GM23248 (cell line): ENCODE measurements around the gene ATAD5. TPM values are rescaled to one million over a fixed set of nuclear protein-coding genes. Genes with fewer than 3 reads are reported as not detected.
A peak's percentile ranks its signal among the peaks of the same experiment; 100 is the strongest.

Source experiments
- DNase-seq: peaks from one replicate; pipeline ENCODE4 v3.0.0-alpha.2; 2015
- H2AFZ ChIP-seq: fragments of 200-600 bp; sonication (generic); 2 replicates; pipeline ENCODE4 v1.6.1; 2016; ENCODE audit warnings: antibody characterized with exemption
- H3F3A ChIP-seq: fragments of 200-600 bp; sonication (generic); 2 replicates; pipeline ENCODE4 v1.6.1; 2016; ENCODE audit warnings: mild to moderate bottlenecking, antibody characterized with exemption, mixed run types; ENCODE audit not compliant: insufficient read depth
- H3K27ac ChIP-seq: fragments of 200-600 bp; sonication (generic); 2 replicates; pipeline ENCODE4 v1.5.1; 2016; ENCODE audit warnings: mild to moderate bottlenecking
- H3K27me3 ChIP-seq: fragments of 200-600 bp; sonication (generic); replicated peaks from 2 replicates; pipeline ENCODE4 v1.6.1; 2016; ENCODE audit warnings: mild to moderate bottlenecking; ENCODE audit not compliant: insufficient read depth
- H3K36me3 ChIP-seq: fragments of 200-600 bp; sonication (generic); 2 replicates; pipeline ENCODE4 v1.6.1; 2016; ENCODE audit warnings: low read depth, mild to moderate bottlenecking
- H3K4me1 ChIP-seq: fragments of 200-600 bp; sonication (generic); 2 replicates; pipeline ENCODE4 v1.6.1; 2016; ENCODE audit warnings: mild to moderate bottlenecking; ENCODE audit not compliant: insufficient read depth
- H3K4me2 ChIP-seq: fragments of 200-600 bp; sonication (generic); one replicate; pipeline ENCODE4 v1.6.1; 2016; ENCODE audit warnings: mild to moderate bottlenecking; ENCODE audit not compliant: unreplicated experiment
- H3K4me3 ChIP-seq: fragments of 200-600 bp; sonication (generic); 2 replicates; pipeline ENCODE4 v1.5.1; 2016; ENCODE audit warnings: mild to moderate bottlenecking
- H3K79me2 ChIP-seq: fragments of 200-600 bp; sonication (generic); 2 replicates; pipeline ENCODE4 v1.6.1; 2016; ENCODE audit warnings: mild to moderate bottlenecking; ENCODE audit not compliant: insufficient read depth
- H3K9ac ChIP-seq: fragments of 200-600 bp; sonication (generic); 2 replicates; pipeline ENCODE4 v1.6.1; 2016; ENCODE audit warnings: mild to moderate bottlenecking
- H3K9me2 ChIP-seq: fragments of 200-600 bp; sonication (generic); 2 replicates; pipeline ENCODE4 v1.6.1; 2016; ENCODE audit warnings: mixed run types, mild to moderate bottlenecking, moderate library complexity; ENCODE audit not compliant: insufficient read depth
- H3K9me3 ChIP-seq: fragments of 200-600 bp; sonication (generic); one replicate; pipeline ENCODE4 v1.6.1; 2017; ENCODE audit warnings: low read depth
- H4K20me1 ChIP-seq: fragments of 200-600 bp; sonication (generic); 2 replicates; pipeline ENCODE4 v1.6.0; 2016; ENCODE audit not compliant: insufficient read depth
- EZH2 ChIP-seq: fragments of 200-600 bp; sonication (generic); IDR thresholded peaks from 2 replicates; pipeline ENCODE4 v1.6.1; 2018; ENCODE audit warnings: antibody characterized with exemption, mild to moderate bottlenecking; ENCODE audit not compliant: insufficient read depth, poor library complexity, severe bottlenecking
- EZH2phosphoT487 ChIP-seq: fragments of 200-600 bp; sonication (generic); IDR thresholded peaks from 2 replicates; pipeline ENCODE4 v1.6.1; 2018; ENCODE audit warnings: antibody characterized with exemption, moderate library complexity, mild to moderate bottlenecking, low read depth; ENCODE audit not compliant: insufficient read depth
- WGBS, 2 experiments: methylation state at CpG; one replicate each; pipeline ENCODE4 v1.1.6; 2015 to 2017; ENCODE audit warnings: low lambda C conversion rate in 2 of 2, low coverage in 1 of 2; ENCODE audit errors: missing lambda C conversion rate in 2 of 2; 5-methylcytosine and 5-hydroxymethylcytosine counted together
- in situ Hi-C: fragments of 300-500 bp; cut with MboI; formaldehyde crosslinking; loops from 2 replicates; pipeline ENCODE4 v1.15.0; 2020
- polyA plus RNA-seq: library from polyadenylated mRNA; unstranded; fragments of >200 nt; fragmentation: Nextera tagmentation; extraction: Ambion mirVana; gene quantifications from 2 replicates; pipeline ENCODE4 v1.2.1, GENCODE V29; 2016
- total RNA-seq: library from RNA; depleted of rRNA; stranded (reverse); fragments of >200 nt; shearing (Covaris generic); gene quantifications from 2 replicates; pipeline ENCODE4 v1.2.3, GENCODE V29; 2014; rRNA removed

The ATAD5 gene, protein sequence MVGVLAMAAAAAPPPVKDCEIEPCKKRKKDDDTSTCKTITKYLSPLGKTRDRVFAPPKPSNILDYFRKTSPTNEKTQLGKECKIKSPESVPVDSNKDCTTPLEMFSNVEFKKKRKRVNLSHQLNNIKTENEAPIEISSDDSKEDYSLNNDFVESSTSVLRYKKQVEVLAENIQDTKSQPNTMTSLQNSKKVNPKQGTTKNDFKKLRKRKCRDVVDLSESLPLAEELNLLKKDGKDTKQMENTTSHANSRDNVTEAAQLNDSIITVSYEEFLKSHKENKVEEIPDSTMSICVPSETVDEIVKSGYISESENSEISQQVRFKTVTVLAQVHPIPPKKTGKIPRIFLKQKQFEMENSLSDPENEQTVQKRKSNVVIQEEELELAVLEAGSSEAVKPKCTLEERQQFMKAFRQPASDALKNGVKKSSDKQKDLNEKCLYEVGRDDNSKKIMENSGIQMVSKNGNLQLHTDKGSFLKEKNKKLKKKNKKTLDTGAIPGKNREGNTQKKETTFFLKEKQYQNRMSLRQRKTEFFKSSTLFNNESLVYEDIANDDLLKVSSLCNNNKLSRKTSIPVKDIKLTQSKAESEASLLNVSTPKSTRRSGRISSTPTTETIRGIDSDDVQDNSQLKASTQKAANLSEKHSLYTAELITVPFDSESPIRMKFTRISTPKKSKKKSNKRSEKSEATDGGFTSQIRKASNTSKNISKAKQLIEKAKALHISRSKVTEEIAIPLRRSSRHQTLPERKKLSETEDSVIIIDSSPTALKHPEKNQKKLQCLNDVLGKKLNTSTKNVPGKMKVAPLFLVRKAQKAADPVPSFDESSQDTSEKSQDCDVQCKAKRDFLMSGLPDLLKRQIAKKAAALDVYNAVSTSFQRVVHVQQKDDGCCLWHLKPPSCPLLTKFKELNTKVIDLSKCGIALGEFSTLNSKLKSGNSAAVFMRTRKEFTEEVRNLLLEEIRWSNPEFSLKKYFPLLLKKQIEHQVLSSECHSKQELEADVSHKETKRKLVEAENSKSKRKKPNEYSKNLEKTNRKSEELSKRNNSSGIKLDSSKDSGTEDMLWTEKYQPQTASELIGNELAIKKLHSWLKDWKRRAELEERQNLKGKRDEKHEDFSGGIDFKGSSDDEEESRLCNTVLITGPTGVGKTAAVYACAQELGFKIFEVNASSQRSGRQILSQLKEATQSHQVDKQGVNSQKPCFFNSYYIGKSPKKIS (N-terminal part only)
- total RNA-seq (0.89 and 1.1 TPM in 2 replicates), polyA plus RNA-seq (1.4 and 1.8 TPM in 2 replicates)

DNA sequence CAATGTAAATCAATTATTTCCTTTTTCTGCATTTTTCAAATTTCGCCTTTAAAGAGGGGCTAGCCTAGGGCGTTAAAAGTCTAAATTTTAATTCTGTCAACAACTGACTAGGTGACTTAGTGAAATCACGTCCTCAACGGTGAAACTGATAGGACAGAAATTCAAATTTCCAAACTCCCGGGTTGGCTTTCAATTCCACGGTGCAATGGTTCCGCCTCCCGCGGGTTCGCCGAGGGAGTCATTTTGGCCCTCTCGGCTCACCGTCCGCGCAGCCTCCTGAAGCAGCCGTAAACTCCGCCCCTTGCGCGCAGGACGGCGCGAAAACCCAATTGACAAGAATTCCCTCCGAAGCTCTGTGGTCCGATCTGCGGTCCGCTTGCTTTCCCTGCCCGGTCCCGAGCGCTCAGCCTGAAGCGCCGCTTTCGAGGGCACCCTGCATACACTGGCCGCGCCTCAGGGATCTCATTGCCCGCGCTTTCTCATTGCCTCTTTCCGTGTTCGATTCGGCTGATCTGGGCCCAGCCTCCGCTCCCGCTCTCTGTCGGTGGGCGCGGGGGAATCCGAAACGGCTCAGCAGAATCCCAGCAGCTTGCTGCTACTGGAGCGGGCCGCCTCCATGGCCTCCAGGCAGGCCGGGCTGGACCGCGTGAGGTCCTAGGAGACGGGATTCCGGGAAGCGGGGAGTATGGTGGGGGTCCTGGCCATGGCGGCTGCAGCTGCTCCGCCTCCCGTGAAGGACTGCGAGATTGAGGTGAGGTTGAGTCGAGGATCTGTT lies at the start of gene ATAD5:
ATAD5 (plus strand) TSS at position 304 of the 775 bp plus-strand sequence; CDS start at position 686, 382 bp downstream.
- H4K20me1 ChIP-seq = no peaks in the 10 kb centered on the region
- H3F3A ChIP-seq = no peaks in the 10 kb centered on the region
- peak within 1 kb of the TSS; percentile 25 for H3K27ac ChIP-seq
- WGBS, 2 experiments = 1 to 2% methylated on average over 42 to 56 of the region's 59 CpGs
- H3K27me3 ChIP-seq = no peaks in the 10 kb centered on the region
- H3K9me3 ChIP-seq = no peaks in the 10 kb centered on the region
- peak; percentile 96 for DNase-seq
- H3K4me2 ChIP-seq = peak within 1 kb of the TSS; percentile 88
- H3K9me2 ChIP-seq = no peaks in the 10 kb centered on the region
- in situ Hi-C loops = no loop called here
- TF ChIP-seq EZH2phosphoT487 (no peak), EZH2 (no peak)
- H3K4me3 ChIP-seq = peak within 1 kb of the TSS; percentile 94
- peaks cover 30% of the 10 kb centered on the region for H3K79me2 ChIP-seq
- no peaks in the 10 kb centered on the region for H3K36me3 ChIP-seq
- peak within 1 kb of the TSS; percentile 91 for H3K9ac ChIP-seq
- H3K4me1 ChIP-seq = peaks cover 3% of the 10 kb centered on the region; the same call in 1 of the 2 replicates
- H2AFZ ChIP-seq = peak within 1 kb of the TSS; percentile 97

DNA sequence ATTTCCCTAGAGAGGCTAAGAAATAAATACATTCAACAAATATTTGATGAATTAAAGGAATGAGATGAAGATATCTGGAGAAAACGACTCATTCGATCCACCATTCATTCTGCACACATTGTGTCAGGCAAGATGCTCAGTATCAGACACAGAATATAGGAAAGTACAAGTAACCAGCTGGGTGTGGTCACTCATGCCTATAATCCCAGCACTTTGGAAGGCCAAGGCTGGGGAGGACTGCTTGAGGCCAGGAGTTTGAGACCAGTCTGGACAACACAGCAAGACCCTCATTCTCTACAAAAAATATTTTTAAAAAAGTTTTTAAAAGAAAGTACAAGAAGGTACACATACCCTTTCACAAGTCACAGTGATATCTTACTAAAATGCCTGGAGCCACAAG lies 49.6 kb upstream of the ATAD5 start:
- Histone ChIP-seq H3F3A (peaks cover 53% of the 10 kb centered on the region), H3K4me1 (peaks cover 14% of the 10 kb centered on the region; the same call in 1 of the 2 replicates), H3K36me3 (peaks cover 19% of the 10 kb centered on the region), H3K4me2 (no peak overlapping the region), H3K79me2 (no peaks in the 10 kb centered on the region; the same call in 1 of the 2 replicates), H3K27me3 (no peaks in the 10 kb centered on the region), H3K4me3 (no peak overlapping the region), H3K9me3 (no peaks in the 10 kb centered on the region), H3K9ac (no peak overlapping the region), H4K20me1 (no peaks in the 10 kb centered on the region), H2AFZ (no peak overlapping the region), H3K9me2 (no peaks in the 10 kb centered on the region), H3K27ac (no peak overlapping the region; the same call in 1 of the 2 replicates)
- no peak for TF ChIP-seq EZH2phosphoT487
- TF ChIP-seq EZH2 = no peak
- in situ Hi-C loops = no loop called here
- WGBS, 2 experiments = 94 to 97% methylated on average over 2 of the region's 2 CpGs
- DNase-seq = peak; percentile 48

DNA sequence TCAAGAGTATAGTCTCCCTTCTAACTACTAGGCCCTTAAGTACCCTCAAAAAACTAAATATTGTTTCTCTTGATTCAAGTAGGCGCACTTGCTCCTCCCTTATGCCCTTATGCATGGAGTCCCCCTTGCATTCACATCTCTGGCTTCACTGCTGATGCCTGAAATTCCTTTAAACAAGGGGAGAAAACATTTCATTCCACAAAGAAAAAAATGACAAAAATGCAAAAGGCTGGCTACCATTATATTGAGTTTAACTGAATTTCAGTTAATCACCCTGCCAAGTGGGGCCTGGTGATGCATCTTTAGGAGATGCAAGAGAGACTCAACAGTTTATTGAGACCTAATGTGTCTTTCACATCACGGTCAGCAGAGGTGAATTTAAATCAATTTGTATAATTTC lies 42.8 kb upstream of the ATAD5 start:
- no peak overlapping the region for H2AFZ ChIP-seq
- peaks cover 29% of the 10 kb centered on the region for H3K4me1 ChIP-seq
- no peaks in the 10 kb centered on the region for H3K9me3 ChIP-seq
- no peaks in the 10 kb centered on the region for H4K20me1 ChIP-seq
- H3K36me3 ChIP-seq = peaks cover 17% of the 10 kb centered on the region
- no peak overlapping the region for H3K4me2 ChIP-seq
- H3F3A ChIP-seq = peaks cover 68% of the 10 kb centered on the region
- H3K4me3 ChIP-seq = no peak overlapping the region
- in situ Hi-C loops = no loop called here
- TF ChIP-seq EZH2phosphoT487 (no peak), EZH2 (no peak)
- 88 to 97% methylated on average over 2 of the region's 2 CpGs for WGBS, 2 experiments
- no peaks in the 10 kb centered on the region for H3K27me3 ChIP-seq
- H3K9ac ChIP-seq = no peak overlapping the region
- H3K9me2 ChIP-seq = no peaks in the 10 kb centered on the region
- no peaks in the 10 kb centered on the region for H3K79me2 ChIP-seq
- peak; percentile 40 for DNase-seq
- H3K27ac ChIP-seq = peak overlapping the region; percentile 9
